ENCODE measurements around the gene WDR88. TPM values are rescaled to one million over a fixed set of nuclear protein-coding genes. Genes with fewer than 3 reads are reported as not detected.

Gene WDR88
- total and polyA plus RNA-seq, 2 of the 8 experiments (the other 6 are each of a cell fraction or from before 2014, with no cell fraction given) = not detected

DNA sequence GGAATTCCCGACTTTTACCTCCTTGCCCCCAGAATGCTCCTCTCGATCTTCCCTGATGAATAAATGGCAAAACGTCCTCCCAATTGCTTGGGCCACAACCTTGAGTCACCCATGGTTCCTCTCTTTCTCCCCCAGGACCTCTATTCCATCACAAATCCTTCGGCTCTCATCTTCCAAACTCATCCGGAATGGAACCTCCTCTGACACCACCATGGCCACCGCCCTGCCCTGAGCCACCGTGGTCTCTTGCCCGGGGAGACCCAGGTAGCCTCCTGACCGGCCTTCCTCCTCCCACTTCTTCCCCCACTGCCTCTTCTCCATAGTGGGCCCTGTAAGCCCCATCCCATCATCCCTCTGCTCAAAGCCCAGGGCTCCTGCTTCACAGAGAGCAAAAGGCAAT, 88.8 kb downstream of the WDR88 start (continued):
- TF ChIP-seq ZNF274 (IDR thresholded peaks at IDR 0.05; ENCODE audit: borderline replicate concordance, extremely low read depth, low read length) = no peak
- TF ChIP-seq TAF7 (optimal IDR thresholded peaks at IDR 0.05; ENCODE audit: borderline replicate concordance, low read depth, low read length) = no peak
- TF ChIP-seq SAP30 (IDR thresholded peaks at IDR 0.05; ENCODE audit: insufficient read depth, insufficient replicate concordance, low read length) = no peak

All from H1 (cell line).